ENCODE results near the gene PLOD2.

DNA sequence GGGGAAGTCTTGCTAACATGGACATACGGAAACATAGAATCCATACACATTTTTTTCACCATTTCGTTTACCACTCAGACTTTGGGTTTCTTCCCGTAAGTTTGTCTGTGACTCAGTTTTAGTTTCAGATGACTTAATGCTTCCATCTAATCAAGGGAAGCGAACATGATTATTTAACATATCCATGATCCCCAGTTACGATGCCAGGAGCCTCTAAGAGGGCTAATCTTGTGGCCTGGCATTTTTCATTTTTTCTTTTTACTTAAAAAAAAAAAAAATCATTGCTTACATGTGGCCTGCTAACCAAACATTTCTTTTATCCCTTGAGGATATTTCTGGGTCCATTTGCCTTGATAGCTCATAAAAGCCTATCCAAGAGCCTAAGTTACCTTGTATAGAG is 20.2 kb upstream of the PLOD2 start:
- TF ChIP-seq, protein P1, sequence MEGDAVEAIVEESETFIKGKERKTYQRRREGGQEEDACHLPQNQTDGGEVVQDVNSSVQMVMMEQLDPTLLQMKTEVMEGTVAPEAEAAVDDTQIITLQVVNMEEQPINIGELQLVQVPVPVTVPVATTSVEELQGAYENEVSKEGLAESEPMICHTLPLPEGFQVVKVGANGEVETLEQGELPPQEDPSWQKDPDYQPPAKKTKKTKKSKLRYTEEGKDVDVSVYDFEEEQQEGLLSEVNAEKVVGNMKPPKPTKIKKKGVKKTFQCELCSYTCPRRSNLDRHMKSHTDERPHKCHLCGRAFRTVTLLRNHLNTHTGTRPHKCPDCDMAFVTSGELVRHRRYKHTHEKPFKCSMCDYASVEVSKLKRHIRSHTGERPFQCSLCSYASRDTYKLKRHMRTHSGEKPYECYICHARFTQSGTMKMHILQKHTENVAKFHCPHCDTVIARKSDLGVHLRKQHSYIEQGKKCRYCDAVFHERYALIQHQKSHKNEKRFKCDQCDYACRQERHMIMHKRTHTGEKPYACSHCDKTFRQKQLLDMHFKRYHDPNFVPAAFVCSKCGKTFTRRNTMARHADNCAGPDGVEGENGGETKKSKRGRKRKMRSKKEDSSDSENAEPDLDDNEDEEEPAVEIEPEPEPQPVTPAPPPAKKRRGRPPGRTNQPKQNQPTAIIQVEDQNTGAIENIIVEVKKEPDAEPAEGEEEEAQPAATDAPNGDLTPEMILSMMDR (IDR thresholded peaks at IDR 0.05): no peak
- no peak for TF ChIP-seq EZH2 (IDR thresholded peaks at IDR 0.05; ENCODE audit: borderline replicate concordance, insufficient read depth, low read depth, low read length, poor library complexity, severe bottlenecking)
